HepG2 (cell line): ENCODE data around the gene CA9. TPM values are rescaled to one million over a fixed set of nuclear protein-coding genes. Genes with fewer than 3 reads are reported as not detected.

Source experiments
- AGO2 ChIP-seq: fragments of 200-400 bp; formaldehyde crosslinking; optimal IDR thresholded peaks from 2 replicates; pipeline ENCODE3; 2017; ENCODE audit warnings: mild to moderate bottlenecking, low read depth, low read length, moderate library complexity
- HNRNPL ChIP-seq: fragments of 200-400 bp; formaldehyde crosslinking; IDR thresholded peaks from 2 replicates; pipeline ENCODE4 v1.6.1; 2017; ENCODE audit warnings: mild to moderate bottlenecking, low read depth, low read length
- NFIB ChIP-seq: sonication (generic); formaldehyde crosslinking; IDR thresholded peaks from 2 replicates; pipeline ENCODE4 v1.9.0; 2021; ENCODE audit warnings: missing genetic modification reagents, mild to moderate bottlenecking, borderline replicate concordance
- PTBP1 ChIP-seq: fragments of 200-400 bp; formaldehyde crosslinking; IDR thresholded peaks from 2 replicates; pipeline ENCODE4 v1.6.1; 2018; ENCODE audit warnings: low read length, low read depth; ENCODE audit not compliant: poor library complexity, severe bottlenecking
- ZBTB40 ChIP-seq, 2 experiments: fragments of 450-650 bp in 1 of 2; sonication (generic) in 1 of 2; formaldehyde crosslinking in 1 of 2; IDR thresholded peaks; 2 replicates each; pipeline versions ENCODE4 v1.6.1 to v1.8.0; 2016 to 2022; ENCODE audit warnings: antibody characterized with exemption in 1 of 2, mild to moderate bottlenecking in 1 of 2, missing genetic modification reagents in 1 of 2
- ZC3H4 ChIP-seq: sonication (generic); formaldehyde crosslinking; IDR thresholded peaks from 2 replicates; pipeline ENCODE4 v1.4.0; 2020; ENCODE audit warnings: missing genetic modification reagents, borderline replicate concordance
- polyA plus RNA-seq, 8 experiments: library from polyadenylated mRNA; depleted of rRNA in 3 of 8; stranded (reverse) in 7 of 8; unstranded in 1 of 8; fragments of >200 nt; fragmentation: Illumina TruSeq in 4 of 8; extraction: Trizol in 4 of 8; gene quantifications; 2 replicates each; pipeline versions ENCODE4 v1.2.1 to v1.2.3, GENCODE V29; 2011 to 2016; ENCODE audit warnings: low read depth in 4 of 8, missing spikeins in 1 of 8, mixed read lengths in 1 of 8; ENCODE audit not compliant: insufficient read depth in 1 of 8
- total RNA-seq, 5 experiments: library from RNA; depleted of rRNA; stranded (reverse); fragments of >200 nt; fragmentation: Illumina TruSeq; extraction: Trizol; gene quantifications; 2 replicates each; pipeline ENCODE4 v1.2.3, GENCODE V29; 2016; ENCODE audit warnings: low read depth in 1 of 5

Gene CA9
- total and polyA plus RNA-seq, 2 of the 13 experiments (the other 11 are each of a cell fraction or from before 2014, with no cell fraction given), result 0.13 to 152 TPM

- TF ChIP-seq ZC3H4 (no peak), AGO2 (no peak), NFIB (no peak), PTBP1 (no peak), ZBTB40 (IDR thresholded peaks at IDR 0.05) (no peak), ZBTB40 (CRISPR knock-in tag; IDR thresholded peaks at IDR 0.05) (no peak), HNRNPL (no peak)
Measured at GRCh38 chr9:35705372-35705771, 31.6 kb downstream of the CA9 start (continued).
